ENCODE results near the gene ERGIC3.

The ERGIC3 gene

DNA sequence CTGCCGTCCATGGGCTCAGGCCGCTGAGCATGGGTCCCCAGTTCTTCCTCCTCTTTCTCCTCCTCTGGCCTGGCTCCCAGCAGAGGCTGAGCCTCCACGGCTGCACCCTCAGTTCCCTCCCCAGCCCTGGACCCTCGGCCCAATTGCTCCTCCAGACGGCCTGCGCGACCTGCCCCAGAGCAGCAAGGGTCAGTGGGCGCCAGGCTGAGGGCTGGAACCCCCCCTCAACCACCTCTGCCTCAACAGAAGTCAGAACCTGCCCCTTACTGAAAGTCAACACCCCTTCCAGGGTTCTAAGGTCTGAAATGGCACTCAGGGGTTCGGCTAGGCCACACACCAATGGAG lies 57.9 kb downstream of the ERGIC3 start:
- TF ChIP-seq CTCF (IDR thresholded peaks at IDR 0.05; ENCODE audit: insufficient read depth, low read depth, low read length, missing control alignments) = no peak
- no peak overlapping the region for H3K4me3 ChIP-seq (ENCODE audit: low read depth, low read length)
- no peak for DNase-seq (ENCODE audit: low read depth)

DNA sequence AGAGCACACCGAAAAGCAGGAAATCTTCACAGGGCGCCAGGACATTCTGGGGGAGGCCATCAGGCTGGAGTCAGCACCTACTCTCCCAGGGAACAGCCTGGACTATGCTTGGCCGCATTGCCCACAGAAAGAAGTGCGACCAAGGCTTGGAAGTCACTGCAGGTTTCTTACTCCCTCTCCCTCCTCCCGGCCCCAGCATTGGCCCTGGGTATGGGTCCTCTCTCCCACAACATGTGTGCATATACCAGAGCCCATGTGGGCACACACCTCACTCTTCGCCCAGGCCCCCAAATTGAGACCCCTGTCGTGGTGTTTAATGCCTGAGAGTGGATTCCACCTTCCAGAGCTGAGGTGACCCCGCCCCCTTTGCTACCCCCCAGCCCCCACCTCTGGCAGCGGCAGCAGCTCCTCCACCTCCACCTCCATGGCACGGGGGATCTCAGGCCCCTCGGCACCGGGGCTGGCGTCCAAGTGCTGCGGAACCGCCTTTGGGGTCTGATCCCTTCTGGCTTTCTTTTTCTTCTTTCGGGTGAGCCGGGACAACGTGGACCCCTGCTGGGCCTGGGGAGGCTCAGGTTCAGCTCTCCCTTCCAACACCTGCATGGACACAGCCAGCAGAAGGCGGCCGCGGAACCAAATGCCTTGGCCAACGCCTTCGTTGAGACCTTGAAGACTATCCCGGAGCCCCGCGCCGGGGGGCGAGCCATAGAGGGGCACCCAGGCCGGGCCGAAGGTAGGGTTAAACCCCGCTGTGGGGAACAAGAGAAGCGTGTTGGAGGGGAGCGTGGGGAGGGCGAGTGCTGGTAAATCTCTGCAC lies 58.5 kb downstream of the ERGIC3 start:
- no peak for TF ChIP-seq CTCF (IDR thresholded peaks at IDR 0.05; ENCODE audit: insufficient read depth, low read depth, low read length, missing control alignments)
- no peak overlapping the region; the same call in 1 of the 2 replicates for H3K4me3 ChIP-seq (ENCODE audit: low read depth, low read length)
- no peak for DNase-seq (ENCODE audit: low read depth)

DNA sequence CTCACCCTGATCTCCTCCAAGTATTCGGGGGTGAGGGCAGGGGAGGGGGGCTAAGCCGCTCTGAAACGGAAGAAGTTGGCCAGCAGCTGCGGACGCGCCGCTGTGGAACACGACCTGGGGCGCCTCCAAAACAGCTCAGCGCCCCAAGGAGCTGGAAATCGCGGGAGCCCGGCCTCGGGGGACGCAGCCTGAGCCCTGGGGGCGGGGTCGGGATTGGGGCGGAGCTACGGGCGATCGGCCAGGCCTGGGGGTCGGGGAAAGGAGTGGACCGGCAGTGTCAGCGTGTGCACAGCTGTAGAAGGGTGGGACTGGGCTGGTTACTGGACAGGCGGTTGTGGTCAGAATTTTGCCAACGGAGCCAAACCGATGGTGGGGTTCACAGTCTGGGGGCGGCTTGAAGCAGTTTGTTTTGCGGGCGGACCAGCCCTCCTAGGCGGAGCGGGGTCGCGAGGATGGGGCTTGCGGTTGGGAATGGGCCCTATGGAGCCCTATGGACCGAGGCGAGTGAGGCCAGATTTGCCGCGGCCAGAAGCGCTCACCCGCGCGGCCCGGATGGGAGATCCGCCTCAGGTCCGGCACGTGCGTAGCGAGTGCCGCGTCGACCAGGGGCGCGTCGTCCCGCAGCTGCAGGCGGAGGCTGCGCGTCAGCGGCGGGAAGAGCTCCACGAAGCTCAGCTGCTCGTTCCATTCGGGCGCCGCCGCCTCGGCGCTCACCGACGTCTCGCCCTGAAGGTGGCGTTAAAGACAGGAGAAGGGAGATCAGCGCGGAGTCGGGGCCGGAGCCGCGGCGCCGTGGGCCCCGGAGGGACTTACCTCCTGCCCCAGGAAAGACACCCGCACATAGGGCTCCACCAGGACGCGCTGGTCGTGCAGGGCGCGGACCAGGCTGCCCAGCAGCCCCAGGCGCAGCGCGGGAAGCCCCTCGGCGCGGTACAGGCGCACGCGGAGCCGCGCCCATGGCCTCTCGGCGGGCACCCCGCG lies 59.4 kb downstream of the ERGIC3 start:
- DNase-seq (ENCODE audit: low read depth) = peak; percentile 84
- peak; percentile 45 for TF ChIP-seq CTCF (IDR thresholded peaks at IDR 0.05; ENCODE audit: insufficient read depth, low read depth, low read length, missing control alignments)
- H3K4me3 ChIP-seq (ENCODE audit: low read depth, low read length) = peak overlapping the region; percentile 32

GRCh38 chr20:35601990-35602389 lies 60.1 kb downstream of the ERGIC3 start:
- peak overlapping the region; percentile 32; the same call in 1 of the 2 replicates for H3K4me3 ChIP-seq (ENCODE audit: low read depth, low read length)
- TF ChIP-seq CTCF (IDR thresholded peaks at IDR 0.05; ENCODE audit: insufficient read depth, low read depth, low read length, missing control alignments) = no peak

GRCh38 chr20:35602851-35603495 lies 61.1 kb downstream of the ERGIC3 start:
- DNase-seq (ENCODE audit: low read depth) = no peak
- H3K4me3 ChIP-seq (ENCODE audit: low read depth, low read length) = no peak overlapping the region
- no peak for TF ChIP-seq CTCF (IDR thresholded peaks at IDR 0.05; ENCODE audit: insufficient read depth, low read depth, low read length, missing control alignments)

More at GRCh38 chr20:35601990-35602389, 60.1 kb downstream of the ERGIC3 start:
- no peak for DNase-seq (ENCODE audit: low read depth)

DNA sequence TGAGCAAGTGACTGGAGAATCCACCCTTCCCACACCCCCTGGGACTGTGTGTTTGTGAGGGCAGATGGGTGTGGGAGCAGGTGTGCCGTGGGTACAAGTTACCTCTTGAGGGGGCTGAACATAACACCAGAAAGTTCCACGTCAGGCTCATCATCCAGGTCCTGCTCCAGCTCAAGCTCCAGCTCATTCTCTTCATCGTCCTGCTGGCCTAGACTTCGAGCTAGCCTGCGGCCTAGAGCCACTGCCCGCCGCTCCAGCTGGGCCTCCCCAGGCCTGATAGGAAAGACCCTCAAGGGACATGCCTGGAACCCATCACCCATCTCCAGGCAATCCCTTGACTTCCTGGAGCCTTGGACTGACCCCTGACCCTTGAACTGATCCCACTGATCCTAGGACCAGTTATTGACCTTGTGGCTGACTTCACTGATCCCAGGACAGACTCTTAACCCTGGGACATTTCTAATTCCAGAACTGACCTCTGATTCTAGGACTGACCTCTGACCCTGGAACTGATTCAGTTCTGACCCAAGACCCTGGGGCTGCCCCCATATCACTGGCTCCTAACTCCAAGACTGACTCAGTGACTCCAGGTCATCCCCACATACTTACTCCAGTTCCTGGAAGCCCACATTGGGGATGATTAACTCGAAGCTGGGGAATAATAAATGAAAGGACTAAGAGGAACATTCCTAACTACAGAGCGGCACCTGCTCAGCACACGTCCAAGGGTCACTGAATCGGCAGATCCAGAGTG lies 62.0 kb downstream of the ERGIC3 start:
- TF ChIP-seq CTCF (IDR thresholded peaks at IDR 0.05; ENCODE audit: insufficient read depth, low read depth, low read length, missing control alignments) = no peak
- no peak overlapping the region for H3K4me3 ChIP-seq (ENCODE audit: low read depth, low read length)
- DNase-seq (ENCODE audit: low read depth) = no peak
